Measurements from ENCODE around the gene SLC38A5. TPM values are rescaled to one million over a fixed set of nuclear protein-coding genes. Genes with fewer than 3 reads are reported as not detected.
A peak's percentile ranks its signal among the peaks of the same experiment; 100 is the strongest.

SLC38A5 gene
- total RNA-seq, 1 donor, result 97.0 TPM

GRCh38 chrX:48472225-48472624 is 2.2 kb upstream of the SLC38A5 start:
- TF ChIP-seq CTCF (IDR thresholded peaks at IDR 0.05; ENCODE audit: insufficient read depth, low read length), result no peak
- DNase-seq (ENCODE audit: low read depth), result no peak
- no peak overlapping the region for H3K4me3 ChIP-seq (ENCODE audit: low read depth, low read length)

DNA sequence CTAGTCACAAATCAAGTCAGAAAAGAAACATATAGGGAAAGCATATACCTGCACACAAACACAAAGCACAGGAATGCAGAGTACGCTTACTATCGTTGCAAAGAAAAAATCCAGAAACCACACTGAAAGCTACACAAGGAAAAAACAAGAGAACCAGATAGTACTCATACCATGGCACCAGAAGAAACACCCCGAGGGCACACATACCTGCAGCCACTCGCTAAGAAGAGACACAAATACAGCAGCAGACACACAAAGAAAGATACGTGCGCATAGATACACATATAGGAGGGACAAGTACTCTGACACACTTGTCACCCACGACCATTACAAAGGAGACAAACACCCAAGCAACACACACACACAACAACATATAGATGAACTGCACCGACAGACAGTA is 1.4 kb upstream of the SLC38A5 start:
- TF ChIP-seq CTCF (IDR thresholded peaks at IDR 0.05; ENCODE audit: insufficient read depth, low read length), result no peak
- no peak for DNase-seq (ENCODE audit: low read depth)
- no peak overlapping the region for H3K4me3 ChIP-seq (ENCODE audit: low read depth, low read length)

- DNase-seq (ENCODE audit: low read depth), result no peak
- no peak for TF ChIP-seq CTCF (IDR thresholded peaks at IDR 0.05; ENCODE audit: insufficient read depth, low read length)
- H3K4me3 ChIP-seq (ENCODE audit: low read depth, low read length), result no peak overlapping the region
Measured at GRCh38 chrX:48470833-48471118, 716 bp upstream of the SLC38A5 start.

DNA sequence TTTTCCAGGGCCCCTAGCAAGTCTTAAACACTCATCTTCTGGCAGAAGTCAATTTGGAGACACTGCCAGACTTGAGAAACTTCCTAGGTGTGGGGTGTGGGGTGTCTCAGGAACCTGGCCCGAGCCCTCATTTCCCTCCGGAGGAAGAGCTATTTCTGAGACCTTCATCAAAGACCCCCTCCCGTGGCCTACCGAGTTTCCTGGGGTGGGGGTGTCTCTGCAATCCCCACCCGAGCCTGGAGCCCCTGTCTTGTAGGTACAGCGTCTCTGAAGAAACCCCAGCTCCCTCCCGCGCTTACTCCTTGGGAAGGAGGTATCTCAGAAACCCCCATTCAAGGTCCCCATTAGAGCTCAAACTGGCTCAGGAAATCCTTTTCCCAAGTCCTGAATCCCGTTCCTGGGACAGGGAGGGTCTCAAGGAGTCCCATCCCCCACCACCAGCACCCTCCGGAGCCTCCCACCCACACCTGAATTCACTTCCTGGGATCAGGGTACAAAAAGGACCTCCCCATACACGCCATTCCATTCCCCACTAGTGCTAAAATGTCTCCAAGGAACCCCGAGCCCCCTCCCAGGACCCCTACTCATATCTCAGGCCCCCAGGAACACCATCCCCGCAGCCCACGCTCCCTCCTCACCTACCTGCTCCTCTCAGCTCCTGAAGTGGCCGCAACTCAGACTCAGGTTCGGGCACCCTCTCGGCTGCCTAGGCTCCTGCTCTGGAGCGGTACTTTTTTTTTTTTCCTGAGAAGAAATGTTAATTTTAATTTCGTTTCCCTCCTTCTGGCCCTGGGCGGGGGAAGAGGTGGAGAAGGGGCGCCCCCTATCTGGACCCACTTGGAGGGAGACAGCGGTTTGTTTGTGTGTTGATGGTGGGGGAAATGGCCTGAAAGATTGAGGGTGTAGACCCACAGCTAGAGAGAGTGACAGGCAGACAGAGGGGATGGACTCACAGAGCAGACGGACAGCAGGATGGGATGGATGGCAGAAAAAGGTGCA is 1.1 kb downstream of the SLC38A5 start:
- TF ChIP-seq CTCF (IDR thresholded peaks at IDR 0.05; ENCODE audit: insufficient read depth, low read length), result peak; percentile 1
- DNase-seq (ENCODE audit: low read depth), result no peak
- peak overlapping the region; percentile 53 for H3K4me3 ChIP-seq (ENCODE audit: low read depth, low read length)

- no peak for TF ChIP-seq CTCF (IDR thresholded peaks at IDR 0.05; ENCODE audit: insufficient read depth, low read length)
- no peak for DNase-seq (ENCODE audit: low read depth)
- H3K4me3 ChIP-seq (ENCODE audit: low read depth, low read length), result peak overlapping the region; percentile 53
Measured at GRCh38 chrX:48468247-48468671, 1.8 kb downstream of the SLC38A5 start.

- DNase-seq (ENCODE audit: low read depth), result no peak
- no peak for TF ChIP-seq CTCF (IDR thresholded peaks at IDR 0.05; ENCODE audit: insufficient read depth, low read length)
- peak overlapping the region; percentile 53 for H3K4me3 ChIP-seq (ENCODE audit: low read depth, low read length)
Measured at GRCh38 chrX:48467281-48467761, 2.7 kb downstream of the SLC38A5 start.

Data from fibroblast of the aortic adventitia (primary cell).